ENCODE results near the gene ZNF235.

DNA sequence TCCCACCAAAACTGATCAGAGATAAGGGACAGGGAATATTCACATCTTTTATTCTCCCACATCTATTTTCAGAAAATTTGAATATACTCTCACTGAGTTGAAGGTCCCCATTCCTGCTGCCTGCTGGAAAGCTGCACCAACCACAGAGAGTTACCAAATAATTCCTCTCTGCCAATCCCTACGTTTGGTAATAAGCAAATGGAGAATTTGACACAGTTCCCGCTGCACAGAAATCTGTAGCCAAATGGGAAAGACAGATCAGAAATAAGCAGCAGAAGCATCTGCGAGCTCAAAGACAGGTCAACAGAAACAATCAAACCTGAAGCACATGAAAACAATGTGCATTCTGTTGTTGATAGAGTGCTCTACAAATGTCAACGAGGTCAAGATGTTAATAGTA is 41.7 kb upstream of the ZNF235 start:
- no peak for TF ChIP-seq EZH2 (IDR thresholded peaks at IDR 0.05; ENCODE audit: low read length, missing control alignments)
- TF ChIP-seq, protein P1, sequence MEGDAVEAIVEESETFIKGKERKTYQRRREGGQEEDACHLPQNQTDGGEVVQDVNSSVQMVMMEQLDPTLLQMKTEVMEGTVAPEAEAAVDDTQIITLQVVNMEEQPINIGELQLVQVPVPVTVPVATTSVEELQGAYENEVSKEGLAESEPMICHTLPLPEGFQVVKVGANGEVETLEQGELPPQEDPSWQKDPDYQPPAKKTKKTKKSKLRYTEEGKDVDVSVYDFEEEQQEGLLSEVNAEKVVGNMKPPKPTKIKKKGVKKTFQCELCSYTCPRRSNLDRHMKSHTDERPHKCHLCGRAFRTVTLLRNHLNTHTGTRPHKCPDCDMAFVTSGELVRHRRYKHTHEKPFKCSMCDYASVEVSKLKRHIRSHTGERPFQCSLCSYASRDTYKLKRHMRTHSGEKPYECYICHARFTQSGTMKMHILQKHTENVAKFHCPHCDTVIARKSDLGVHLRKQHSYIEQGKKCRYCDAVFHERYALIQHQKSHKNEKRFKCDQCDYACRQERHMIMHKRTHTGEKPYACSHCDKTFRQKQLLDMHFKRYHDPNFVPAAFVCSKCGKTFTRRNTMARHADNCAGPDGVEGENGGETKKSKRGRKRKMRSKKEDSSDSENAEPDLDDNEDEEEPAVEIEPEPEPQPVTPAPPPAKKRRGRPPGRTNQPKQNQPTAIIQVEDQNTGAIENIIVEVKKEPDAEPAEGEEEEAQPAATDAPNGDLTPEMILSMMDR (conservative IDR thresholded peaks at IDR 0.05 in 1 of 2, IDR thresholded peaks at IDR 0.05 in 1 of 2; ENCODE audit: low read depth in 1 of 2, low read length in 2 of 2), result no peak
